GM21381 (cell line): ENCODE results near the gene PITPNB.

Experiments used
- ATAC-seq: cut with Tn5 transposase; IDR thresholded peaks from one replicate; pipeline ENCODE4 v1.9.1; 2021; ENCODE audit warnings: mild to moderate bottlenecking, moderate library complexity; ENCODE audit not compliant: unreplicated experiment

Gene PITPNB

GRCh38 chr22:27804470-27805297, 114.4 kb downstream of the PITPNB start:
- no peak for ATAC-seq

GRCh38 chr22:27803841-27804415, 115.1 kb downstream of the PITPNB start:
- no peak for ATAC-seq

DNA sequence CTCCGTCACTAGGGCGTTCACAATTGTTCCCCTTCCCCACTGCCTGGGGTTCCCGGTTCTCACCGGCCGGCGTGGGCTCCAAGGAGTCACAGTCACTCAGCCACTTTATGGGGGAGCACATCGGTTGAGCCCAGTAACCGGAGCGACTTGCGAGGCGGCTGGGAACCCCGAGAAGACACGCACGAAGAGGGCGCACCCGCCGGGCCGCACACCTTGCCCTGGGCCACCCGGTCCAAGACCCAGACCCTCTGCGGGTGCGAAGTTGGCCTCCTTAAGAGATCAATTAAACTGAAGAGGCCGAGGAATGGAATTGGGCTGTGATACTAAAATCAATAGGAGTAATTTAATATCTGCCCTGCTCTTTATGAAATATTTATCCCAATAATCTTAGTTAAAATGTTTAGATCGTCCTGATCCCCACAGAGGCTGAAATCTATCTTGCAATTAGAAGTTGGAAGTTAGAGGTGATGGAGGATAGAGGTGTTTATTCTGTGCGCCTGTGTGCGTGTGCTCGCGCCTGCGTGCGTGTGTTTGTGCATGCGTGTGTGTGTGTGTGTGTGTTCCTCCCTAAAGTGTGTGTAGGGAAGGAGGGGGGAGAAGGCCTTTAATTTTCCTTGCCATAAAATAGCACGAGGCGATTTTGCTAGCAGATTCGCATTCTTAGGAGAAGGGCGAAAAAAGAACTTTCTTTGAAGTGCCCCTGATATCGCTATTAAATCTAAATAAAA, 116.5 kb downstream of the PITPNB start:
- ATAC-seq: no peak
